BLaER1 (cell line): ENCODE measurements around the gene TPSAB1.
A peak's percentile ranks its signal among the peaks of the same experiment; 100 is the strongest.
"Not testable (repeated sequence)": the region's sequence is repeated elsewhere in the genome, so short reads cannot be mapped to it uniquely, and the experiment has no call there.

ENCODE experiments used
- H3K27ac ChIP-seq: shearing (Covaris generic); formaldehyde crosslinking; 2 replicates; pipeline ENCODE4 v1.8.1; 2022
- H3K27me3 ChIP-seq: shearing (Covaris generic); formaldehyde crosslinking; 2 replicates; pipeline ENCODE4 v1.8.1; 2022
- H3K36me3 ChIP-seq: shearing (Covaris generic); formaldehyde crosslinking; 2 replicates; pipeline ENCODE4 v1.8.1; 2022
- H3K4me1 ChIP-seq: shearing (Covaris generic); formaldehyde crosslinking; 2 replicates; pipeline ENCODE4 v1.8.1; 2022
- H3K4me2 ChIP-seq: shearing (Covaris generic); formaldehyde crosslinking; 2 replicates; pipeline ENCODE4 v1.8.1; 2022
- H3K4me3 ChIP-seq: shearing (Covaris generic); formaldehyde crosslinking; 2 replicates; pipeline ENCODE4 v1.8.1; 2022
- H3K9ac ChIP-seq: shearing (Covaris generic); formaldehyde crosslinking; 2 replicates; pipeline ENCODE4 v1.8.1; 2022
- H3K9me3 ChIP-seq: shearing (Covaris generic); formaldehyde crosslinking; 2 replicates; pipeline ENCODE4 v1.8.1; 2022
- H4K20me1 ChIP-seq: shearing (Covaris generic); formaldehyde crosslinking; 2 replicates; pipeline ENCODE4 v1.8.1; 2022
- Cebpa-rat ChIP-seq: shearing (Covaris generic); IDR thresholded peaks from 2 replicates; pipeline ENCODE4 v1.8.1; 2022

TPSAB1 gene

GRCh38 chr16:1256296-1256873, 15.9 kb downstream of the TPSAB1 start:
- H3K36me3 ChIP-seq, H3K9ac ChIP-seq, H3K4me2 ChIP-seq, H3K9me3 ChIP-seq, H3K4me3 ChIP-seq, H3K27ac ChIP-seq: not testable (repeated sequence)
- Histone ChIP-seq H4K20me1 (peaks cover 39% of the 10 kb centered on the region), H3K27me3 (peaks cover 49% of the 10 kb centered on the region), H3K4me1 (peaks cover 11% of the 10 kb centered on the region; the same call in 1 of the 2 replicates)

GRCh38 chr16:1256874-1257322, 16.4 kb downstream of the TPSAB1 start:
- H3K27me3 ChIP-seq, result peaks cover 54% of the 10 kb centered on the region
- no peak for TF ChIP-seq Cebpa-rat
- H3K27ac ChIP-seq, result no peak overlapping the region
- no peak overlapping the region for H3K9ac ChIP-seq
- H3K9me3 ChIP-seq, result no peaks in the 10 kb centered on the region
- H3K4me2 ChIP-seq, result no peak overlapping the region
- no peaks in the 10 kb centered on the region for H3K36me3 ChIP-seq
- no peak overlapping the region for H3K4me3 ChIP-seq
- H4K20me1 ChIP-seq, result peaks cover 44% of the 10 kb centered on the region
- peaks cover 13% of the 10 kb centered on the region; the same call in 1 of the 2 replicates for H3K4me1 ChIP-seq

- TF ChIP-seq Cebpa-rat, result no peak
- Histone ChIP-seq H3K4me1 (peaks cover 13% of the 10 kb centered on the region; the same call in 1 of the 2 replicates), H3K9me3 (no peaks in the 10 kb centered on the region), H3K36me3 (no peaks in the 10 kb centered on the region), H3K4me2 (no peak overlapping the region), H4K20me1 (peaks cover 52% of the 10 kb centered on the region), H3K27ac (no peak overlapping the region), H3K4me3 (no peak overlapping the region), H3K27me3 (peaks cover 62% of the 10 kb centered on the region), H3K9ac (no peak overlapping the region)
These were observed 17.2 kb downstream of the TPSAB1 start for GRCh38 chr16:1257561-1258224.

- Histone ChIP-seq H4K20me1 (peaks cover 57% of the 10 kb centered on the region), H3K4me3 (no peak overlapping the region), H3K27me3 (peaks cover 68% of the 10 kb centered on the region), H3K4me1 (peaks cover 13% of the 10 kb centered on the region; the same call in 1 of the 2 replicates), H3K9me3 (no peaks in the 10 kb centered on the region), H3K4me2 (no peak overlapping the region), H3K27ac (no peak overlapping the region), H3K36me3 (no peaks in the 10 kb centered on the region), H3K9ac (no peak overlapping the region)
- no peak for TF ChIP-seq Cebpa-rat
These were observed 17.7 kb downstream of the TPSAB1 start for GRCh38 chr16:1258225-1258600.

- Histone ChIP-seq H3K4me2 (peak overlapping the region; percentile 56), H3K36me3 (no peaks in the 10 kb centered on the region), H3K27ac (no peak overlapping the region), H3K27me3 (peaks cover 75% of the 10 kb centered on the region), H3K9me3 (no peaks in the 10 kb centered on the region), H3K4me3 (peak overlapping the region; percentile 38; the same call in 1 of the 2 replicates), H4K20me1 (peaks cover 57% of the 10 kb centered on the region), H3K4me1 (peaks cover 13% of the 10 kb centered on the region; the same call in 1 of the 2 replicates), H3K9ac (no peak overlapping the region)
- TF ChIP-seq Cebpa-rat, result no peak
These were observed 18.6 kb downstream of the TPSAB1 start for GRCh38 chr16:1258906-1259759.

- Histone ChIP-seq H3K9ac (no peak overlapping the region), H4K20me1 (peaks cover 57% of the 10 kb centered on the region), H3K27me3 (peaks cover 75% of the 10 kb centered on the region), H3K9me3 (no peaks in the 10 kb centered on the region; the same call in 1 of the 2 replicates), H3K36me3 (no peaks in the 10 kb centered on the region), H3K4me1 (peaks cover 13% of the 10 kb centered on the region; the same call in 1 of the 2 replicates), H3K4me2 (no peak overlapping the region), H3K27ac (no peak overlapping the region), H3K4me3 (no peak overlapping the region)
- no peak for TF ChIP-seq Cebpa-rat
These were observed 19.2 kb downstream of the TPSAB1 start for GRCh38 chr16:1259760-1260068.

GRCh38 chr16:1260101-1260680, 19.7 kb downstream of the TPSAB1 start:
- Histone ChIP-seq H3K9ac (no peak overlapping the region), H3K4me1 (peaks cover 13% of the 10 kb centered on the region; the same call in 1 of the 2 replicates), H3K27me3 (peaks cover 75% of the 10 kb centered on the region), H3K4me2 (no peak overlapping the region), H3K36me3 (no peaks in the 10 kb centered on the region), H3K27ac (no peak overlapping the region), H4K20me1 (peaks cover 57% of the 10 kb centered on the region), H3K4me3 (no peak overlapping the region), H3K9me3 (no peaks in the 10 kb centered on the region; the same call in 1 of the 2 replicates)
- no peak for TF ChIP-seq Cebpa-rat

- Histone ChIP-seq H3K9me3 (no peaks in the 10 kb centered on the region; the same call in 1 of the 2 replicates), H3K4me1 (peaks cover 13% of the 10 kb centered on the region; the same call in 1 of the 2 replicates), H3K36me3 (no peaks in the 10 kb centered on the region), H3K27me3 (peaks cover 73% of the 10 kb centered on the region), H3K9ac (no peak overlapping the region), H3K27ac (no peak overlapping the region), H3K4me3 (no peak overlapping the region), H3K4me2 (no peak overlapping the region), H4K20me1 (peaks cover 57% of the 10 kb centered on the region)
- no peak for TF ChIP-seq Cebpa-rat
These were observed 20.8 kb downstream of the TPSAB1 start for GRCh38 chr16:1261131-1261892.
